GM21423 (cell line): ENCODE data around the gene AHCTF1.
"Not testable (repeated sequence)": the region's sequence is repeated elsewhere in the genome, so short reads cannot be mapped to it uniquely, and the experiment has no call there.

Experiments used
- ATAC-seq: cut with Tn5 transposase; IDR thresholded peaks from one replicate; pipeline ENCODE4 v1.9.1; 2021; ENCODE audit warnings: mild to moderate bottlenecking, moderate library complexity; ENCODE audit not compliant: unreplicated experiment

The AHCTF1 gene

DNA sequence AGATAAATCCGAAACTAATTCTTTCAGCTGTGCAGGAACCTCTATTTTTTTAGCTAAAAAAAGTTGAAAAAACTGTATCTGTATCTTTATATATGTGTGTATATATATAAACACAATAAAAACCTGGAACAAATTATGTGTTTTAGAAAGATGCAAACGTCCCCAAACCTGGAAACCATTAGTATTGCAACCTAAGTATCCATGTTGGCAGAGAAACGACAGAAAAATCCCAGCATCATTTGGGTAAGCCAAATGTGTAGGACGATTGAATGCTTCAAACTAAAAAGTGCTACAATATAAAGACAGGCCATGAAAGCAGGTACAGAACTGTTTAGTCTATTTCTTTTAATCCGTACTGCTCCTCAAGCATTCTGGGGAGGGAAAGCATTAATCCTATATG is 87.9 kb downstream of the AHCTF1 start:
- no peak for ATAC-seq

DNA sequence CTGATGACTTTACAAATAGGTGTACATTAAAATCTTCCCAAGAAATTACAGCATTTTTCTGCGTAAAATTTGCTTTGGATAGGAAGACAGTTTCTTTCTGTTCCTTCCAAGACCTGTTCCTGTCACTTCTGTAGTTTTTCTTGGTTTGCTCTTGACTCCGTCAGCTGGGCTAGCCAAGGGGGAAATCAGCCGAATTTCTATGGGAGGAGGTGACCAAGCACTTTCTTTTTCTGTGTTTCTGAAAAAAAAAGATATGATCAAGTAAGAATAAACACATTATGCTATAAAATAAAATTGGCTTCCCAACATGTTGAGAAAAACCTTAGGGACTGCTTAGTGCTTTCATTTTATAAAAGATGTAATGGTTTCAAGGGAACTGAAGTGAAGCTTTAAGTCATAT is 91.0 kb downstream of the AHCTF1 start:
- ATAC-seq = not testable (repeated sequence)

DNA sequence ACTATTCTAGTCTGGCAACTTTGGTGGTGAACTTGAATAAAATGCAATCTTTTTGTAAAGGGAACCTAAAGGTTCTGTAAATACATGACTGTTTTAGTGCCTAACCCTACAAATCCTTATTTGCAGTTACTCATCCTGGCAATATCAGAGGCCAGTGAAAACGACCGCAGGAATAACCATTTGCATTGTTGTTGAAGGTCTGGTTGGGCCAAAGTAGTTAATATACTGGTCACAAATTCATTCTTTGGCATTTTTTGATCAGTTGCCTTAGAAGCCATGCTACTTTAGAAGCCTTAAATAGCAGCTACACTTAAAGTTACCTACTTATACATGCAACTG is 93.7 kb downstream of the AHCTF1 start:
- ATAC-seq = no peak

DNA sequence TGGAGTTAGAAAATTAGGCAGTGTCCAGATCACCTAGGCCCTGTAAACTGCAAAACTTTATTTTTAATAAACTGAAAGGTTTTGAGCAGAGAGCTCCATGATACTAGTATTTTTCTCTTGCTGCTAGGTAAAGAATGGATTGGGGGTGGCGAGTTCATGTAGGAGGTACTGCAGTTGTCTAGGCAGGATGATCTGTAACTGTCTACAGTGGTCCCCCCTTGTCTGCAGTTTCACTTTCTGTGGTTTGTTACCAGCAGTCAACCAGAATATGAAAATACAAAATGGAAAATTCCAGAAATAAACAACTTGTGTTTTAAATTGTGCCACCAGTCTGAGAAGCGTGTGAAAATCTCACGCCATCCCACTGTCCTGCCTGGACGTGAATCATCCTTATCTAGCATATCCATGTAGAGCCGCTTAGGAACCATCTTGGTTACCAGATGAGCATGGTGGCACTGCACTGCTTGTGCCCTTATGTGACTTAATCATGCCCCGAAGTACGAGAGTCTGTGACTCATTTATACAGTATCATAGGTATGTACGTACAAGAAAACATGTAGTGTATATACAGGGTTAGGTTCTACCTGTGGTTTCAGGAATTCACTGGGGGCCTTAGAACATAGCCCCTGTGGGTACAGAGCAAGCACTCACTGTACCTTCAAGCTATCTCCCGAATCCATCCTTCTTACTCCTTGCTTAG is 94.2 kb downstream of the AHCTF1 start:
- no peak for ATAC-seq

DNA sequence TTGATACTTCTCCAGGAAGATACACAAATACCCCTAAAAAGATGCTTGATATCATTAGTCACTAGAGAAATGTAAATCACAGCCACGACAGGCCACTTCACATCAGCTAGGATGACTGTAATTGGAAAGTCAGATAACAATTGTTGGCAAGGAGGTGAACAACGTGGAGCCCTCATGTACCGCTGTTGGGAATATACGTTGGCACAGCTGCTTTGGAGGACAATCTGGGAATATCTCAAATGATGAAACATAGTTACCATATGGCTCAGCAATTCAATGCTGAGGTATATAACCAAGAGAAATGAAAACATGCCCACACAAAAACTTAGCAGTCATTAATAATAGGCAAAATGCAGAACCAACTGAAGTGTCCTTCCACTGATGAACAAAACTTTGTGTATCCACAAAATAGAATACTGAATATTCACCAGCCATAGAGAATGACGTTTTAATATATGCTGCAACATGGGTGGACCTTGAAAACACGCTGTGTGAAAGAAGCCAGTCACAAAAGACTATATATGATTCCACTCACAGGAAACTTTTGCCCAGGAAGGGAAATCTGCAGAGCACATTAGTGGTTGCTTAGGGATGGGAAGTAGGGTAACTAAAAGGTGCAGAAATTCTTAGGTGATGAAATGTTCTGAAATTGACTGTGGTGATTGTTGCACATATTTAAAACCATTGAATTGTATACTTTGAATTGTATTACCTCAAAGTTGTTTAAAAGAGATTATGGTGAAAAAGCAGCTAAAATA is 95.4 kb downstream of the AHCTF1 start:
- ATAC-seq = no peak

DNA sequence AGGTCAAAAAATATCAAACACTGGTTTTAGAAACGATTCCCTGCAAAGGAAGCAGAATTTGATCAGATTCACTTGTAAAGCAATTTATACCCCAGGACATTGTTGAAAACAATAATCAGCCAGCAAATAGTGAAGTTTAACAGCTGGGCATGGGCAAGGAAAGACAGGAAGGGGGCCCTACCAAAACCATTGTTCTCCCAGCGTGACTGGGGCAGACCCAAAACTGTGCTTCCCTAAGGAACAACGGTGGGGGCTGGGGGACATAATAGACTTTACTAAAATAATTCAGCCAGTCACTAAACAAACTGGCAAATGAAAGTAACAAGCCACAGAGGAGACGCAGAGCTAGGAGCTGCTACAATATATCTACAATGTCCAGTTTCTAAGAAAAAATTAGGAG is 100.2 kb downstream of the AHCTF1 start:
- no peak for ATAC-seq

DNA sequence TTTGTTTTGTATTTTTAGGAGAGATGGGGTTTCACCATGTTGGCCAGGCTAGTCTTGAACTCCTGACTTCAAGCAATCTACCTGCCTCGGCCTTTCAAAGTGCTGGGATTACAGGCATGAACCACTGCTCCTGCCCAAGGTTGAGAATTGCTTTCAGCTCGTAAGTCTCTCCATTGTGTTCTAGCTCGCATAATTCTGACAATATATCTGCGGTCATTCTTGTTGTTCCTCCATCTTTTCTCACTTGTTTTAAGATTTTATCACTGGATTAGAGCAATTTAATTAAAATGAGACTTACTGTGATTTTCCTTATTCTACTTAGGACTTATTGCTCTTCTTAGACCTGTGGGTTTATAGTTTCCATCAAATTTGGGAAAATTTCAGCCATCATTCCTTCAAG is 102.9 kb downstream of the AHCTF1 start:
- ATAC-seq = no peak

DNA sequence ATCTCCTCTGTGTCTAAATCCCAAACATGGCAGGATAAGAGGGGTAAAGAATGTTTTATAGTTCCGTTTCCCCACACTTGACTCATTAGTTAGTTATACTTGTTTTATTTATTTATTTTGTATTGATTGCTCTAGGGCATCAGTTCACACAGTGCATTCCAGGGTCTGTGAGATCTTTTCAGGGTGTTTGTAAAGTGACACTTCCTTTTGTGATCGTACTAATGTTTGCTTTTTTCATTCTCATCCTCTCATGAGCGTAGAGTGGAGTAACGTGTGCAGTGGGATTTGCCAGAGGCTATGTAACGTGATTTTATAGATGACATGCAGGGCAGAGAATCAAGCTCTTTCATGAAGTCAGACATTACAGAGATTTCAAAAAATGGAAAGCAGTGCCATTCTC is 104.4 kb downstream of the AHCTF1 start:
- no peak for ATAC-seq

DNA sequence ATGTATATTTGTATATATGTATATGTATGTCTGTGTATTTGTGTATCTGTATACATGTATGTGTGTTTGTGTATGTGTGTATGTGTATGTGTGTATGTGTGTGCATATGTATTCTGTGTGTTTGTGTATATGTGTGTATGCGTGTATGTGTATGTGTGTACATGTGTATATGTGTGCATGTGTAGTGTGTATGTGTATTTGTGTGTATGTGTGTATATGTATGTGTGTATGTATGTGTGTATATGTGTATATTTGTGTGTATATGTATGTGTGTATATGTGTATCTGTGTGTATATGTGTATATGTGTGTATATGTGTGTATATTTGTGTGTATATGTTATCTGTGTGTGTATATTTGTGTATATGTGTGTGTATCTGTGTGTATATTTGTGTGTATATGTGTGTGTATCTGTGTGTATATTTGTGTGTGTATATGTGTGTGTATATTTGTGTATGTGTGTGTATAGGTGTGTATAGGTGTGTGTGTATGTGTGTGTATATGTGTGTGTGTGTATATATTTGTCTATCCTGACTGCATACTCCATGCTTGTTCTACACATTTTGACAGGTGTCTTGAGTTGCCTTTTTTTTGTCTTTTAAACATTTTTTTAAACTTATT is 106.1 kb downstream of the AHCTF1 start:
- no peak for ATAC-seq

DNA sequence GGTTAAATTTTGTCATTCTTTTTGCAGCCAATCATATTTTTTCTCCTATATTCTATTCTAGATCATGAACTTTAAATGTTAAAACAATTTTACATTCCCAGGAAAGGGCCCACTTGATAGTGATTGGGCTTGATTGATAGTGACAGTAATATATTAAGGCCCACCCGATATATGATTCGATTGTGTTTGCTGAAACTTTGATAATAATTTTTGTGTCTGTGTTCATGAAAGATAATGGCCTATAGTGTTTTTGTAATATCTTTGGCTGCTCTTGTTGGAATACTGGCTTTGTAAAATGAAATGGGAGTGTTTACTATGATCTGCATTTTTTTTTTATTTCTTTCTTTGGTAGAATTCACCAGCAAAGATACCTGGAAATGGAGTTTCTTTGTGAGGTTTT is 107.2 kb downstream of the AHCTF1 start:
- no peak for ATAC-seq

DNA sequence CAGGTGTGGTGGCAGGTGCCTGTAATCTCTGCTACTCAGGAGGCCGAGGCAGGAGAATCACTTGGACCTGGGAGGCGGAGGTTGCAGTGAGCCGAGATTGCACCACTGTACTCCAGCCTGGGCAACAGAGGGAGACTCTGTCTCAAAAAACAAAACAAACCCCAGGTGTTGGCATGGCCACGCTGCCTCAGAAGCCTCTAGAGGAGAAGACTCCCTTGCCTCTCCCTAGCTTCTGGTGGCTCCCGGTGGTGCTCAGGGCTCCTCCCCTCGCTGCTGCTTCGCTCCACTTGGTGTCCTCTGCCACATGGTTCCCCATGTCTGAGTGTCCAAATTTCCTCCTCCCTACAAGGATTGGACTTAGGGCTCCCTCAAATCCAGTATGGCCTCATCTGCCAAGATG is 109.6 kb downstream of the AHCTF1 start:
- not testable (repeated sequence) for ATAC-seq

DNA sequence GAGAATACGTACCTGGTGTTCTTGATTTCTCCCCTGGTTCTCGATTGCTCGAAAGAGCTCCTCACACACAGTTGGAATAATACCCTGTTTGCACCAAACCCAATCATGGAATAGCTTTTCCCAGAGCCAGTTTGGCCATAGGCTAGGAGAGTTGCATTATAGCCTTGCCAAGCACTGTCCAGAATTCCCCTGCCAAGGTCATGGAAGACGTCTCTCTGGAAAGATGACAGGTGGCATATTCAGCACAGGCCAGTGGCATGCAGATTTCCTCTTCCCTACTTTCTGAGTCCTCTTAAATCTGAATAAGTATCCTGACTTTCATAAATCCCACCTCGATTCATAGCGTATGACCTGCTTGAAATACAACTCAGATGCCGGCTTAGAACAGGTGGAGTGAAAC is 111.1 kb downstream of the AHCTF1 start:
- no peak for ATAC-seq

DNA sequence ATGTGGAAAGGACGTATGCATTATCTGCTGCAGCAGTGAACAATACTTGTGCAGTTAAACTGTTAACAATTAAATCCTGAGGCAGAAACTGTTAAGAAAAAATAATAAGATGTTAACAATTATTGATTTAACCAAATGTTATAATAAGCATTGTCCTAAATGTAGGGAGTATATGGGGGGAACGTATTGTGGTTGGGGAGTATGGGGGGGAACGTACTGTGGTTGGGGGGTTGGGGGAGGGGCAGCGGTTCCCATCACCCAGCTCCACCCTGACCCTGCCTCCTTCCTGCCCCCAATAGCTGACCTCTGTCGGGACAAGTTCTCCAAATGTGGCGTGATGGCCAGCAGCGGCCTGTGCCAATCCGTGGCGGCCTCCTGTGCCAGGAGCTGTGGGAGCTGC is 114.0 kb downstream of the AHCTF1 start:
- ATAC-seq = not testable (repeated sequence)

DNA sequence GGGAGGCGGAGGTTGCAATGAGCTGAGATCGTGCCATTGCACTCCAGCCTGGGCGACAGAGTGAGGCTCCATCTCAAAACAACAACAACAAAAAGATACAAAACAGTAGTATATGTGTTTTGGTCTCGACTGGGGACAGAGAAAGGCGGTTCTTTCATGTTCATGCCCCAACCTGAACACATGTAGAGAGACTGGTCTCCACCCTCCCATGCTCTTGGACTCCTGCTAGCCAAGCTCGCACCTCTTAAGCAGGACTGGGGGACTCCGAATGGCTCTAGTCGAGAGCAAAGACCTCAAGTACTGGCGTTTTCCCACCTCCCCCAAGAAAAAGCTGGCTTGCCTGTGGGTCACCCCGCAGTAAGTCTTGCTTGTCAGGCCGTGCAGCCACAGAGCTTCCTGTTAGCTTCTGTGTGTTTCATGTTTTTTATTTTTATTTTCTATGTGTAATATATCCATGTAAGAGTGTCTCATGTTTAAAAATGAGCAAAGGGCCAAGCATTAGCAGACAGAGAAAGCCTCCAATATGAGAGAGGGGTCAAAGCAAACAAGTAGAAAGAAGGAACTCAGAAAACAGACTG is 116.0 kb downstream of the AHCTF1 start:
- no peak for ATAC-seq

DNA sequence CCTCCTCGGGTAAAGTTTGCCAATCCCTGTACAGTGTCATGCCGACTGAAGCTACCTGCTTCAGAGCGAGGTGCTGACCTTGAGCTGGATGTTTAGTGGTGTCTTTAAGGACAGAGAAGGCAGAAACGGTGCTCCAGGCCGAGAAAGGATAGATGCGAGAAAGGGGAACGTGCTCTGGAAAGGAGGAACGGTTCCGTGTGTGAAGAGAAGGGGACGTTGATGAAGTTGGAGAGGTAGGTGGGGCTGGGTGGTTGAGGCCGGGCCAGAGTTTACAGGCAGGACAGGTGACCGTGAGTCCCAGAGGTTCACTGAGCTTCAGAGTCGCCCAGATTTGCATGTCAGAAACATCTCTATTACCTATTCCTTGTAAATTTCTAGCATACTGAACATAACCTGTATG is 116.9 kb downstream of the AHCTF1 start:
- no peak for ATAC-seq

DNA sequence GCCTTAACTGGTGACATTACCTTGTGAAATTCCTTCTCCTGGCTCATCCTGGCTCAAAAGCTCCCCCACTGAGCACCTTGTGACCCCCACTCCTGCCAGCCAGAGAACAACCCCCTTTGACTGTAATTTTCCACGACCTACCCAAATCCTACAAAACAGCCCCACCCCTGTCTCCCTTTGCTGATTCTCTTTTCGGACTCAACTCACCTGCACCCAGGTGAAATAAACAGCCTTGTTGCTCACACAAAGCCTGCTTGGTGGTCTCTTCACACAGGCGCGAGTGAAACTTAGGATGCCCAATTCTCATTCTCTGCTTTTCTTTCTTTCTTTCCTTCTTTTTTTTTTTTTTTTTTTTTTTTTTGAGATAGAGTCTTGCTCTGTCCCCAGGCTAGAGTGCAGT is 118.4 kb downstream of the AHCTF1 start:
- ATAC-seq = not testable (repeated sequence)

DNA sequence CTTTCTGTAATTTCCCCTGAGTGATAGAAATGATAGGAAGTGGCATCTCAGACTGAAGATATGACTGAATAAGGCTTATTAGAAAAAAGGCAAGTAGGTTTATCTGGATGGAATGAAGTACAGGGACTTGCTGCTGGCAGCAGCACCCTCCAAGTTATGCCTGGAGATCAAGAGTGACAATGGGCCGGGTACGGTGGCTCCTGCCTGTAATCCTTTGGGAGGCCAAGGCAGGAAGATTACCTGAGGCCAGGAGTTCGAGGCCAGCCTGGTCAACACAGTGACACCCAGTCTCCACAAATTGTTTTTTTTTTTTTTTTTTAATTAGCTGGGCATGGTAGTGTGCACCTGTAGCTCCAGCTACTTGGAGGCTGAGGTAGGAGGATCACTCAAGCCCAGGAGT is 119.8 kb downstream of the AHCTF1 start:
- ATAC-seq = no peak

DNA sequence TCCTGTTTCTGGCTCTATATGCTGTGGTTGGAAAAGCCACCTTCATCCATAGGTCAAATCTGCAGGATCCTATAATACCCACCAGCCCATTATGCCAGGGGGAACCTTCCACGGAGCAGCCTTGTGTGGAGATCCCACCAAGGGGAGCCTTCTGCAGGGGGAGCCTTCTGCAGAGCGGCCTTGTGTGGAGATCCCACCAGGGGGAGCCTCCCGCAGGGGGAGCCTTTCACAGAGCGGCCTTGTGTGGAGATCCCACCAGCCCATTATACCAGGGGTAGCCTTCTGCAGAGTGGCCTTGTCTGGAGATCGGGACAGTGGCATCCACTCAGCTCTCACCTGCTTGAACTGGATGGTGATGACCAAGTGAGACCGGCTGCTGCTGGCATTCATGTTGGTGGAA is 122.3 kb downstream of the AHCTF1 start:
- ATAC-seq = no peak

DNA sequence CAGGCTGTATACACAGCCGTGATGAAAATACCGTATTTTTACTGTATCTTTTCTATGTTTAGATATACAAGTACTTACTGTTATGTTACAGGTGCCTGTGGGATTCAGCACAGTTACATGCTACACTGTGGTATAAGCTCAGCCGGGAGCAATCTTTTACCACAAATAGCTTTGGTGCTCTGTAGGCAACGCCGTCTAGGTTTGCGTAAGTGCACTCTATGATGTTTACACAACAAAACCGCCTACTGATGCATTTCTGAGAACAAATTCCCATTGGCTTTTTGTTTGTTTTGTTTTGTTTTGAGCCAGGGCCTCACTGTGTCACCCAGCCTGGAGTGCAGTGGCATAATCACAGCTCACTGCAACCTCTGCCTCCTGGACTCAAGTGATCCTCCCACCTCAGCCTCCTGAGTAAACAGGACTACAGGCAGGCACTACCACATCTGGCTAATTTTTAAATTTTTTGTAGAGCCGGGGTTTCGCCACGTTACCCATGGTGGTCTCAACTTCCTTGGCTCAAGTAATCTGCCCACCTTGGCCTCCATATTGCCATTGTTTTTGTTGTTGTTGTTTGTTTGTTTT is 126.5 kb downstream of the AHCTF1 start:
- ATAC-seq = no peak

DNA sequence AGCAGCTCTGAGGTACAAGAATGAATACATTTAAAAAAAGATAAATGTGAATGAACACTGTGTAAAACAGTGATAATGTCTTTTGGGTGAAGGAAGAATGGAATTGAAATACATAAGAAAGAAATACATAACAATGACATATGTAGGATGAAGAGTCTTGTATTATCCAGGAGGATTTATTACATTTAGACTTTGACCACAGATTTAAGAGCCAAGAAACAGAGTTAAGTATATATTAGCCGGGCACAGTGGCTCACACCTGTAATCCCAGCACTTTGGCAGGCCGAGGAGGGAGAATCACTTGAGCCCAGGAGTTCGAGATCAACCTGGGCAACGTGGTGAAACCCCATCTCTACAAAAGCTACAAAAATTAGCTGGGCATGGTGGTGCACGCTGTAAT is 127.9 kb downstream of the AHCTF1 start:
- no peak for ATAC-seq

DNA sequence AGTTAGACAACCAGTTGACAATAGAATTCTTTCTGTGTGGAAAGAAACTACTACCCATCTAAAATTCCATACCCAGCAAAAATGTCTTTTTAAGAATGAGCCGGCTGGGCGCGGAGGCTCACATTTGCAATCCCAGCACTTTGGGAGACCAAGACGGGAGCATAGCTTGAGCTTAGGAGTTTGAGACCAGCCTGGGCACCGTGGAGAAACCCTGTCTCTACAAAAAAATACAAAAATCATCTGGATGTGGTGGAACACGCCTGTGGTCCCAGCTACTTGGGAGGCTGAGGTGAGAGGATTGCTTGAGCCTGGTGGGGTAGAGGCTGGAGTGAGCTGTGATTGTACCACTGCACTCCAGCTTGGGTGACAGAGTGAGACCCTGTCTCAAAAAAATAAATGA is 128.4 kb downstream of the AHCTF1 start:
- ATAC-seq = no peak
